ENCODE measurements around the gene SSBP1.
"Not testable (repeated sequence)": the region's sequence is repeated elsewhere in the genome, so short reads cannot be mapped to it uniquely, and the experiment has no call there.

SSBP1 gene

GRCh38 chr7:141709749-141710148 lies 28.4 kb upstream of the SSBP1 start:
- DNase-seq, result peak in 1 of 2 experiments; percentile 55

DNA sequence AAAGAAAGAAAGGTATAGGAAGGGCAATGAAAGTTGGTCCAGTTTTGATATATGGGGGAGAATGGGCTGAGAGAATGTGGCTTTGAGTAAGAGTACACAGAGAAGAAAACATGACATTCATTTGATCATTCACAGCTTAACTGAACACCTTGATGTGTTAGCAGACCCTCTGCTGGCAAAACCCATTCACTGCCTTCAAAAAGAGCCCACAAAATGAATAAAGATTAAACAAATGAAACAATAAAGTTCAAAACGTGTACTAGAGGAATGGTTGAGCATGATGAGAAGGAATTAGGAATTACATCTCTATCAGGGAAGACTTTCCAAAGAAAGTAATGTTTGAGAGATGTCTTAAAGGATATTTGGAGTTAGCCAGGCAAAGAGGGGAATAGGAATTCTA lies 27.9 kb upstream of the SSBP1 start:
- DNase-seq, result no peak

- DNase-seq, result no peak
These were observed 25.4 kb upstream of the SSBP1 start for GRCh38 chr7:141712603-141713255.

DNA sequence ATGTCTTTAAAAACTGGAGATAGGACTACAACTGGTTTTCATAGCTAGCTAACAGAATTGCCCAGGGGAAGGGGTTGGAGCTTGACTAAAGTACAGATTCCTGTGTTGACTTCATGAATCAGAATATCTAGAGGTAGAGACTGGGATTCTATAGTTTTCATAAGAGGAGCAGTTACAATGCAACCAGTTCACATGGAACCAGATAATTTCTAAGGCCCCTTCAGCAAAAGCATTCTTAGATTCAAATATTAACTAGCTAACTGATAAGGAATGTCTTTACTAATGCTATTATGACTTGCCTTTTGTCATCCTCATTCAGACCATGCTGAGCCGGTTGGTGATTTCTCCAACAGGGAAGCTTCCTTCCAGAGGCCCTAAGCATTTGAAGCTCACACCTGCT lies 24.3 kb upstream of the SSBP1 start:
- DNase-seq, result no peak

- DNase-seq, result no peak
These were observed 23.6 kb upstream of the SSBP1 start for GRCh38 chr7:141714571-141714970.

GRCh38 chr7:141715018-141715417 lies 23.1 kb upstream of the SSBP1 start:
- no peak for DNase-seq

GRCh38 chr7:141715794-141716689 lies 22.1 kb upstream of the SSBP1 start:
- DNase-seq, result no peak

GRCh38 chr7:141717450-141717849 lies 20.7 kb upstream of the SSBP1 start:
- no peak for DNase-seq

DNA sequence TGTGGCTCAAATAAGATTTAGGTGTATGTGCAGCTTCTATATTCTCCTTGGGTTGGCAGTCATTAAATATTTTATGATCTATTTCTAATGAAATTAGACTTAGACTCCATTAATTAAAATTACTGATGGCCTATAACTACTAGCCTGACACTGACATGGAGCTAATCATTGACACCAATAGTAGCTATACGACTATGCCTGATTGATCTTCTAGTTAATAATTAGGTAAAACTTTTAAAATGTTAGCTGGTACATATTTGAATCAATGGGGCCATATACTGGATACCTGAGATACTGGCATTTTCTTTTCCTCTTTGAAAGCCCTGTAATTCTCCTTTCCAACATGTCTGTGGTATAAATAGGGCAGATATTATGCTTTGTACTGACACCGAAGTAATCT lies 15.6 kb upstream of the SSBP1 start:
- no peak for DNase-seq

- no peak for DNase-seq
These were observed 9.1 kb upstream of the SSBP1 start for GRCh38 chr7:141729020-141729419.

DNA sequence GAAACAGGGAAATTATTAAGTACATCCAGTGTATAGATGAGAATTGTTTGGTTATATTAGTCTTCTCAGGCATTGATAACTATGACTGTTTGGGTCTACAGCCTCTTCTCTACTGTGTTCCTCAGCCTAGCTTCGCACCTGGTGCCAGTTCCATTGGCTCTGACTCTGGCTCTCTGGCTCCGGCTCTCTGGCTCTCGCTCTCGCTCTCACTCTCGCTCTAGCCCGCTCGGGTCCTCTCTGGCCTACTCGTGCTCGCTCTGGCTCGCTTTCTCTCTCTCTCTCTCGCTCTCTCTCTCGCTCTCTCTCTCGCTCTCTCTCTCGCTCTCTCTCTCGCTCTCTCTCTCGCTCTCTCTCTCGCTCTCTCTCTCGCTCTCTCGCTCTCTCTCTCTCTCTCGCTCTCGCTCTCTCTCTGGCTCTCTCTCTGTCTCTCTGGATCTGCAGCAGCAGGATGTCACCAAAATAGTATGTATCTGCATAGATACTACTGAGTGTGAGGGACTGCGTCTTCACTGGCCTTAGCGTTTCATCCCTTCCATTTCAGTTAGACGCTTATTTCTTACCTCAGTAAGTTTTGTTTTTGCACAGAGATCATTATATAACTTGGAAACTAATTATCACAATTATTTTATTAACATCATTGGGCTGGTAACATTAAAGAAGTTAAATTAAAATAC lies 6.5 kb upstream of the SSBP1 start:
- no peak for DNase-seq

GRCh38 chr7:141737118-141737835 lies 881 bp upstream of the SSBP1 start:
- DNase-seq, result peak; percentile 41 to 63

DNA sequence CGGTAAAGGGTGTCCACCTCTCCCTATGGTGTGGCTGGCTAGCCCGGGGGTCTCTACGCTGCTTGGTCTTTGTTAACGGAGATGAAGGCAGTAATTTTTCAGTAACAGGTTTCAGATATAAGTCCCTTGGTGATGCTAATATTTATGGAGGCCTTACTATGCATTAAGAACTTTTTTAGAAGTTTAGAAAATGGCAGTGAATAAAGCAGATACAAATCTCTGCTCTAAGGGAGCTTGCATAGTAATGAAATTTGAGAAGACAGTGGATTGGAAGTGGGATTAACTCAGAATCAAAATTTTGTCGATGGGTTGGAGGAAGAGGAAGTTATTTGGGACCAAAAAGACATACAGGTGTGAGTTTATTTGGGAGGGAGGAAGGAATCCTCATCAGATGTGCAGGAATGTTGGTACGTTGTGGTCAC lies 445 bp downstream of the SSBP1 start:
- DNase-seq, result no peak

DNA sequence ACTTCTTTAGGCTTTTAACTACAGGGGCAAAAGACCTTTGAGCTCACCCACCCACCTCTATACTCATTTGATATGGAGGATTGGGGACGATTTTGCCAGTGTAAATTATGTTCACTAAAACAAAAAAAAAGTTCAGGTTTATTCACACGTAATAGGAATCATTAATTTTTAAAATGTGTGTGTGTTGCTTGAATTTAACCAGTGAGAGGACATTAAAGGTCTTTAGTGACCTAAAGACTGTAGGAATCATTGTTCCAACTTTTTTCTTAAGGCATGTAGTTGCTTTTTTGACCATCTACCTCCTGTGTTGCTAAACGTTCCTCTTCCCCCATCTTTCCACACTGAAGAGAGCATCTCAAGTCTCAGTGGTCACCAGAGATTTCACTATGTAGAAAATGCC lies 1.1 kb downstream of the SSBP1 start:
- no peak for DNase-seq

DNA sequence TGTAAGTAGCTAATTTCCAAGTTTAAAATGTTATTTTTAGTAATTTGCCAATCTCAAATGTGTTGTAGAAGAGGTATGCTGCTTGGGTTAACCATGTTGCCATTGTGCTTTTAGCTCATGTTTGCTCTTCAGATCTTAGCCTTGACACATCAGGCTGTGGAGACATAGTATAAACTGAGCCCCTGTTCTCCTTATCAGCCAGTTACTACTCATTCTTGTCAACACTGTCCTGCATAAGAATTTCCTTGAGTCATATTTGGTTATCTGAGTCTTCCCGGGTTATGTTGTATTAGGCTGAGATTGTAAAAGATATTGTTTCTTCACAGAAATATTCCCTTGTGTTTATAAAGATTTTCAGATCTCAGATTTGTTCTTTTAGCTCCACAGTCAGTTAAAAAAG lies 4.1 kb downstream of the SSBP1 start:
- no peak for DNase-seq

DNA sequence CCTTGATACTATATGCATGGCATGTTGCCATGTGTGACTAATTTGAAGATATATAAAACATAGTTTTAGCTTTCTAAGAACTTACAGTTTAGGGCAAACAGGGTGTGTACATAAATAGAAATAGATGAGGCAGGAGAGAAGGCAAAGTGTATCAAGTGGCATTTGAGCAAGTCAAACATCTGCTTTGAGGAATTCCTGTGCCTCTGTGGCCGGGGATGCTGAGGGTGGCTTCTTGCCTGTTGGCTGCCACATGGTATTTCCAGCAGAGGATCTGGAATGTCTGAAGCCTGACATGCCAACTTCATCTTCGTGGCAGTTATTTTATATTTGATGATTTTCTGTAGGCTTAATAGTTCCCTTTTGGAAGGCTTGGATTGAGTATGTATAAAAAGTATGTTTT lies 6.0 kb downstream of the SSBP1 start:
- DNase-seq, result no peak

DNA sequence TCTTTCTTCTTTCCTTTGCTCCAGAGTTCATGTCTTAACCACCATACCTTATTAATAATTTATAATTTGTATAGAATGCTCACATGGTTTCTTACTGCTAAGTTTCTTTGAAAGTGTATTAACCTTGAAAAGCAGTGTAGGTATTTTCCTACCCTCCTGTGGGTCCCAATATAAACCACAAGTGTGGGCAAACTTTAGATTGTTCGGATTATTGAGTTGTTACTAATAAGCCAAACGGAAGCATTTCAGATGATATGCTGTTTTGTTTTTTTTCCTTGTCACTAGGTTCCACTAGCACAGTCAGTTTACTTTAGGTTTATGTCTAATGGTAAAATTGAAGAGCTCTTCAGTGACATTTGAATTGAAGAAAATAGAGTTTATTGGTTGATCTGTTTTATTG lies 10.2 kb downstream of the SSBP1 start:
- no peak for DNase-seq

- DNase-seq, result not testable (repeated sequence)
These were observed 13.7 kb downstream of the SSBP1 start for GRCh38 chr7:141751904-141752303.

DNA sequence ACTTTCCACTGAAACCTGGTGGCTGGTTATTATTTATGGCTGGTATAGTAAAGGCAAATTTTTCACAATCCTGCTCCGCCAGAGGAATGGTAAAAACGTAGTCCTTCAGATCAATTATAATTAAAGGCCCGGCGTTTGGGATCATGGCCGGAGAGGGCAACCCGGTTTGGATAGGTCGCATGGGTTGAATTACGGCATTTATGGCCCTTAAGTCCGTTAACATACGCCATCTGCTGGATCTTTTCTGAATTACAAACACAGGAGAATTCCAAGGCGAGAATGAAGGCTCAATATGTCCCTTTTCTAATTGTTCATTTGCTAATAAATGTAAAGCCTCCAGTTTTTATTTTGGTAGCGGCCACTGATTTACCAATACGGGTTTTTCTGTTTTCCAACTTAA lies 14.5 kb downstream of the SSBP1 start:
- DNase-seq, result no peak

DNA sequence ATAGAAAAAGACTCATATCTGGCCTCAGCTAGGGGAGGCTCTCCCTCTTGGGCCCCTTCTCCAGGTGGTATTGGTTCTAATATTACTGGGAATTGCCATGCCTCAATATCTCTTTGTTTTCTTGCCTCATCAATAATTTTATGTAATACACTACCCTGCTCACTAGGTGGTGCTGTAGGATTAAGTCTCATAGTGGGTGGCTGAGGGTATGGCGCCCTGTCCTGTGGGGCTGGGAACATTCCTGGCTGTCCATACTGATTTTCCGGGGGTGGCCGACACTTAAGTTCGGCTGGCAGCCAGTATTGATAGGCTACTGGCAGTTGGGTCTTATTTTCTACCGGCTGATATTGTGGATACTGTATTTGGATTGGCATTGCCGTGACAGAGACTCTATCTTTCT lies 16.8 kb downstream of the SSBP1 start:
- peak; percentile 13 to 23 for DNase-seq

- DNase-seq, result no peak
These were observed 25.6 kb downstream of the SSBP1 start, which contains the start of gene TAS2R3 for GRCh38 chr7:141763797-141764196. Gene TAS2R3 (plus strand): TSS chr7:141764097. CDS start chr7:141764159, 62 bp downstream.

DNA sequence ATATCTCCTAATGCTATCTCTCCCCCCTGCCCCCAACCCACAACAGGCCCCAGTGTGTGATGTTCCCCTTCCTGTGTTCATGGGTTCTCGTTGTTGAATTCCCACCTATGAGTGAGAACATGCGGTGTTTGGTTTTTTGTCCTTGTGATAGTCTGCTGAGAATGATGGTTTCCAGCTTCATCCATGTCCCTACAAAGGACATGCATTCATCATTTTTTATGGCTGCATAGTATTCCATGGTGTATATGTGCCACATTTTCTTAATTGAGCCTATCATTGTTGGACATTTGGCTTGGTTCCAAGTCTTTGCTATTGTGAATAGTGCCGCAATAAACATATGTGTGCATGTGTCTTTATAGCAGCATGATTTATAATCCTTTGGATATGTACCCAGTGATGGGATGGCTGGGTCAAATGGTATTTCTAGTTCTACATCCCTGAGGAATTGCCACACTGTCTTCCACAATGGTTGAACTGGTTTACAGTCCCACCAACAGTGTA lies 32.0 kb downstream of the SSBP1 start:
- not testable (repeated sequence) for DNase-seq

DNA sequence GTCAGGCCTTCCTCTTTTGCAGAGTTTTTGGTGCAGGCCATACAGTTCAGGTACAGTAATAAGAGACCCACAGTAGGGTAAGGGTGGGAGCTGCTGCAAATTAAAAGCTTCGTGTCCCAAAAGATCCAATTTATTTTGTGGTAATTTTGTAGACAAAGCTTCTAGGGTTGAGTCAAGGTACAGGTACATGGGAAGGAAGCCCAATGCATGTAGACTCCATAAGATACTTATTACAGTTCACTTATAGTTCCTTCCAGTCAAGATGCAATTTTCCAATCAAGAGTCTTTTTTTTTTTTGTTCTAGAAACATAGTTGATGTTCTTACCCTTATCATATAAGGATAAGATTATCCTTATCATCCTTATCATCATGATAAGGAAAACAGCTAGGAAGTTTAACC lies 38.2 kb downstream of the SSBP1 start, which contains the start of gene TAS2R4:
TAS2R4 (plus strand) TSS at position 301 of the 400 bp plus-strand sequence. CDS start 1,815 bp downstream, outside the sequence.
- no peak for DNase-seq
